A549 (cell line): Measurements from ENCODE around the gene FBXL7. TPM values are rescaled to one million over a fixed set of nuclear protein-coding genes. Genes with fewer than 3 reads are reported as not detected.

Source experiments
- ATAC-seq, 2 experiments: fragments of 200-7000 bp in 1 of 2; fragments of >200 bp in 1 of 2; cut with Nextera tagmentation in 1 of 2; cut with Tn5 transposase in 1 of 2; 3 replicates each; pipeline versions ENCODE4 v1.8.0 to v1.9.1; 2018 to 2020; ENCODE audit warnings: mild to moderate bottlenecking in 1 of 2, moderate library complexity in 1 of 2
- CTCF ChIA-PET: fragments of 300-600 bp; sonication (Branson Sonifier 250); formaldehyde crosslinking; extraction: SDS; loops from one replicate; lab custom pipeline; 2021; ENCODE audit warnings: antibody characterized with exemption, inconsistent platforms; lab: Yijun Ruan, JAX
- POLR2A ChIA-PET: fragments of 350-600 bp; formaldehyde crosslinking; extraction: SDS; loops from one replicate; lab custom pipeline; 2021; ENCODE audit warnings: antibody characterized with exemption, inconsistent platforms; lab: Yijun Ruan, JAX
- DNase-seq, 2 experiments: peaks; one replicate each; pipeline versions ENCODE4 v3.0.0 to v3.0.0-alpha.2; 2011 to 2016; ENCODE audit warnings: low read depth in 1 of 2, low spot score in 1 of 2
- FAIRE-seq: peaks from 2 replicates; lab custom pipeline; 2011; peaks lifted over from hg19 to GRCh38; lab: Jason Lieb, UNC
- H3K27ac ChIP-seq, 2 experiments: fragments of >200 bp; sonication (Bioruptor Twin); formaldehyde crosslinking; 3 replicates each; pipeline ENCODE4 v1.5.1; 2016 to 2017
- H3K4me1 ChIP-seq: fragments of >200 bp; sonication (Bioruptor Twin); formaldehyde crosslinking; 3 replicates; pipeline ENCODE4 v1.6.1; 2016
- H3K4me2 ChIP-seq: fragments of >200 bp; sonication (Bioruptor Twin); formaldehyde crosslinking; 3 replicates; pipeline ENCODE4 v1.6.1; 2016
- H3K4me3 ChIP-seq: fragments of >200 bp; sonication (Bioruptor Twin); formaldehyde crosslinking; 3 replicates; pipeline ENCODE4 v1.5.1; 2016
- H3K9me3 ChIP-seq: fragments of >200 bp; sonication (Bioruptor Twin); formaldehyde crosslinking; 3 replicates; pipeline ENCODE4 v1.6.1; 2016
- CEBPB ChIP-seq, 2 experiments: fragments of >200 bp in 1 of 2; sonication (Bioruptor Twin) in 1 of 2; formaldehyde crosslinking in 1 of 2; IDR thresholded peaks; 2 replicates each; pipeline ENCODE4 v1.6.1; 2012 to 2016
- CHD4 ChIP-seq: fragments of 200-600 bp; sonication (generic); IDR thresholded peaks from 2 replicates; pipeline ENCODE4 v1.6.1; 2016; ENCODE audit warnings: antibody characterized with exemption, mild to moderate bottlenecking, borderline replicate concordance
- EHF ChIP-seq: fragments of 250-450 bp; sonication (Bioruptor Pico); IDR thresholded peaks from 2 replicates; pipeline ENCODE4 v1.5.0; 2020; ENCODE audit warnings: mild to moderate bottlenecking
- FOSB ChIP-seq: fragments of 250-450 bp; sonication (Bioruptor Pico); IDR thresholded peaks from 2 replicates; pipeline ENCODE4 v1.5.0; 2020; ENCODE audit warnings: mild to moderate bottlenecking, moderate library complexity
- FOXS1 ChIP-seq: fragments of 250-450 bp; sonication (Bioruptor Pico); IDR thresholded peaks from 2 replicates; pipeline ENCODE4 v1.5.0; 2020; ENCODE audit warnings: mild to moderate bottlenecking, moderate library complexity
- GATA3 ChIP-seq: IDR thresholded peaks from 2 replicates; pipeline ENCODE4 v1.6.1; 2012; ENCODE audit warnings: borderline replicate concordance
- HDAC2 ChIP-seq: fragments of 200-600 bp; sonication (generic); IDR thresholded peaks from 2 replicates; pipeline ENCODE4 v1.6.1; 2016
- HMGXB4 ChIP-seq: fragments of 250-450 bp; sonication (Bioruptor Pico); IDR thresholded peaks from 2 replicates; pipeline ENCODE4 v1.5.0; 2021; ENCODE audit warnings: mild to moderate bottlenecking, moderate library complexity, borderline replicate concordance
- HOXB13 ChIP-seq: fragments of 250-450 bp; sonication (Bioruptor Pico); IDR thresholded peaks from 2 replicates; pipeline ENCODE4 v1.5.0; 2020; ENCODE audit warnings: low read depth, mild to moderate bottlenecking, moderate library complexity
- HOXB5 ChIP-seq: fragments of 250-450 bp; sonication (Bioruptor Pico); IDR thresholded peaks from 2 replicates; pipeline ENCODE4 v1.5.0; 2020; ENCODE audit warnings: mild to moderate bottlenecking, moderate library complexity
- JUN ChIP-seq, 2 experiments: fragments of >200 bp; sonication (Bioruptor Twin); formaldehyde crosslinking; IDR thresholded peaks; 2 replicates in 1 of 2; 3 replicates in 1 of 2; pipeline ENCODE4 v1.6.1; 2016 to 2017
- MYC ChIP-seq: IDR thresholded peaks from 2 replicates; pipeline ENCODE4 v1.6.1; 2012; ENCODE audit warnings: mild to moderate bottlenecking, inconsistent platforms, low read length, improper control_type of control experiment, borderline replicate concordance
- NR3C1 ChIP-seq: fragments of >200 bp; sonication (Bioruptor Twin); formaldehyde crosslinking; IDR thresholded peaks from 3 replicates; pipeline ENCODE4 v1.6.1; 2017
- POLR2A ChIP-seq: IDR thresholded peaks from 2 replicates; pipeline ENCODE4 v1.6.1; 2012; ENCODE audit warnings: mild to moderate bottlenecking, low read length
- REST ChIP-seq: fragments of 200-600 bp; sonication (generic); IDR thresholded peaks from 2 replicates; pipeline ENCODE4 v1.6.1; 2016; ENCODE audit warnings: antibody characterized with exemption, mild to moderate bottlenecking, moderate library complexity
- RFX5 ChIP-seq: fragments of 450-650 bp; IDR thresholded peaks from 2 replicates; pipeline ENCODE4 v1.7.1; 2014; ENCODE audit warnings: antibody characterized with exemption, mild to moderate bottlenecking, moderate library complexity
- SMC3 ChIP-seq: fragments of >200 bp; sonication (Bioruptor Twin); formaldehyde crosslinking; IDR thresholded peaks from 3 replicates; pipeline ENCODE4 v1.6.1; 2018; ENCODE audit warnings: inconsistent platforms
- ZFP36 ChIP-seq: fragments of 450-650 bp; IDR thresholded peaks from 2 replicates; pipeline ENCODE4 v1.6.1; 2014; ENCODE audit warnings: borderline replicate concordance; ENCODE audit not compliant: partially characterized antibody
- ZSCAN20 ChIP-seq: fragments of 250-450 bp; sonication (Bioruptor Pico); IDR thresholded peaks from 2 replicates; pipeline ENCODE4 v1.8.0; 2022; ENCODE audit warnings: mild to moderate bottlenecking, moderate library complexity
- WGBS: methylation state at CpG from one replicate; pipeline ENCODE4 v1.1.6; 2017; ENCODE audit errors: missing lambda C conversion rate; 5-methylcytosine and 5-hydroxymethylcytosine counted together
- polyA plus RNA-seq, 4 experiments: library from polyadenylated mRNA; depleted of rRNA in 3 of 4; stranded (reverse); fragments of >200 nt; fragmentation: RNase III in 1 of 4; extraction: RNeasy Plus Mini Kit Qiagen cat#74134 plus additional on column Dnase treatment in 1 of 4; gene quantifications; 2 replicates in 3 of 4; 3 replicates in 1 of 4; pipeline ENCODE4 v1.2.3, GENCODE V29; 2011 to 2017
- TF ChIP-seq, protein P1 (sequence below): fragments of >200 bp; sonication (Bioruptor Twin); formaldehyde crosslinking; IDR thresholded peaks from 3 replicates; pipeline ENCODE4 v1.5.1; 2016
- TF ChIP-seq, protein P2 (sequence below): fragments of 450-650 bp; IDR thresholded peaks from 2 replicates; pipeline ENCODE4 v1.6.1; 2014; ENCODE audit warnings: antibody characterized with exemption
- TF ChIP-seq, protein P3 (sequence below): IDR thresholded peaks from 2 replicates; pipeline ENCODE4 v1.6.1; 2012

Gene FBXL7
- polyA plus RNA-seq, 2 of the 4 experiments (the other 2 are of a cell fraction) = 0.90 to 1.7 TPM

- DNase-seq = no peak
- FAIRE-seq = no peak
- H3K4me3 ChIP-seq = no peak overlapping the region
- CTCF ChIA-PET = no interaction called here
- POLR2A ChIA-PET = no interaction called here
- no peak overlapping the region for H3K27ac ChIP-seq
- no peaks in the 10 kb centered on the region for H3K9me3 ChIP-seq
- WGBS = 35% methylated on average over 7 of the region's 7 CpGs
- no peaks in the 10 kb centered on the region for H3K4me1 ChIP-seq
- no peak overlapping the region for H3K4me2 ChIP-seq
- TF ChIP-seq REST (no peak), RFX5 (no peak), HOXB13 (CRISPR knock-in tag) (no peak), GATA3 (no peak), FOSB (CRISPR knock-in tag) (no peak), POLR2A (no peak), NR3C1 (no peak), CEBPB (IDR thresholded peaks at IDR 0.05) (no peak), EHF (CRISPR knock-in tag) (no peak), ZFP36 (no peak), HDAC2 (no peak), JUN (IDR thresholded peaks at IDR 0.05) (no peak), ZSCAN20 (CRISPR knock-in tag) (no peak)
- TF ChIP-seq, all 56 proteins: peak for 0
- ATAC-seq = no peak
Measured at GRCh38 chr5:15594977-15595568, 95.1 kb downstream of the FBXL7 start.

- no peak for DNase-seq
- no peak for FAIRE-seq
- Histone ChIP-seq H3K4me1 (no peaks in the 10 kb centered on the region), H3K4me3 (no peak overlapping the region), H3K4me2 (no peak overlapping the region), H3K27ac (no peak overlapping the region), H3K9me3 (no peaks in the 10 kb centered on the region)
- 34% methylated on average over 3 of the region's 3 CpGs for WGBS
- ChIA-PET POLR2A (no interaction called here), CTCF (no interaction called here)
- no peak for ATAC-seq
- TF ChIP-seq, protein P1, sequence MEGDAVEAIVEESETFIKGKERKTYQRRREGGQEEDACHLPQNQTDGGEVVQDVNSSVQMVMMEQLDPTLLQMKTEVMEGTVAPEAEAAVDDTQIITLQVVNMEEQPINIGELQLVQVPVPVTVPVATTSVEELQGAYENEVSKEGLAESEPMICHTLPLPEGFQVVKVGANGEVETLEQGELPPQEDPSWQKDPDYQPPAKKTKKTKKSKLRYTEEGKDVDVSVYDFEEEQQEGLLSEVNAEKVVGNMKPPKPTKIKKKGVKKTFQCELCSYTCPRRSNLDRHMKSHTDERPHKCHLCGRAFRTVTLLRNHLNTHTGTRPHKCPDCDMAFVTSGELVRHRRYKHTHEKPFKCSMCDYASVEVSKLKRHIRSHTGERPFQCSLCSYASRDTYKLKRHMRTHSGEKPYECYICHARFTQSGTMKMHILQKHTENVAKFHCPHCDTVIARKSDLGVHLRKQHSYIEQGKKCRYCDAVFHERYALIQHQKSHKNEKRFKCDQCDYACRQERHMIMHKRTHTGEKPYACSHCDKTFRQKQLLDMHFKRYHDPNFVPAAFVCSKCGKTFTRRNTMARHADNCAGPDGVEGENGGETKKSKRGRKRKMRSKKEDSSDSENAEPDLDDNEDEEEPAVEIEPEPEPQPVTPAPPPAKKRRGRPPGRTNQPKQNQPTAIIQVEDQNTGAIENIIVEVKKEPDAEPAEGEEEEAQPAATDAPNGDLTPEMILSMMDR = no peak
- TF ChIP-seq HOXB5 (CRISPR knock-in tag) (no peak), FOXS1 (CRISPR knock-in tag) (no peak), GATA3 (no peak), POLR2A (no peak), SMC3 (no peak), MYC (no peak), NR3C1 (no peak), CHD4 (no peak), HMGXB4 (CRISPR knock-in tag) (no peak), HDAC2 (no peak)
- TF ChIP-seq, protein P2, sequence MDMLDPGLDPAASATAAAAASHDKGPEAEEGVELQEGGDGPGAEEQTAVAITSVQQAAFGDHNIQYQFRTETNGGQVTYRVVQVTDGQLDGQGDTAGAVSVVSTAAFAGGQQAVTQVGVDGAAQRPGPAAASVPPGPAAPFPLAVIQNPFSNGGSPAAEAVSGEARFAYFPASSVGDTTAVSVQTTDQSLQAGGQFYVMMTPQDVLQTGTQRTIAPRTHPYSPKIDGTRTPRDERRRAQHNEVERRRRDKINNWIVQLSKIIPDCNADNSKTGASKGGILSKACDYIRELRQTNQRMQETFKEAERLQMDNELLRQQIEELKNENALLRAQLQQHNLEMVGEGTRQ = no peak
- TF ChIP-seq, protein P3, sequence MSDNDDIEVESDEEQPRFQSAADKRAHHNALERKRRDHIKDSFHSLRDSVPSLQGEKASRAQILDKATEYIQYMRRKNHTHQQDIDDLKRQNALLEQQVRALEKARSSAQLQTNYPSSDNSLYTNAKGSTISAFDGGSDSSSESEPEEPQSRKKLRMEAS = no peak
Measured at GRCh38 chr5:15595929-15596328, 95.9 kb downstream of the FBXL7 start.
